Measurements from ENCODE around the gene HOXC6. TPM values are rescaled to one million over a fixed set of nuclear protein-coding genes. Genes with fewer than 3 reads are reported as not detected.

HOXC6 gene
- total RNA-seq, 2 experiments from 2014 or later: not detected

GRCh38 chr12:53990311-53991076 is 37.7 kb upstream of the HOXC6 start:
- CTCF ChIA-PET: interaction anchor here (1.2 to 1.3 kb wide), 2 partner anchors 11 to 15 kb away, joined by 4 to 5 read pairs; no protein-coding TSS in a partner anchor
- Mint-ChIP-seq H3K4me1 (ENCODE audit: low read depth) (peaks cover 41% of the 10 kb centered on the region), H3K9me3 (no peaks in the 10 kb centered on the region), H3K4me3 (no peak overlapping the region), H3K27ac (no peak overlapping the region), H3K27me3 (peaks cover 98% of the 10 kb centered on the region), H3K36me3 (ENCODE audit: low read depth) (no peaks in the 10 kb centered on the region)
- no peak for TF ChIP-seq CTCF (IDR thresholded peaks at IDR 0.05)
- Histone ChIP-seq H3K4me3 (ENCODE audit: low read length) (no peak overlapping the region), H3K4me1 (ENCODE audit: insufficient read depth, low read length) (peaks cover 42% of the 10 kb centered on the region), H3K9me3 (ENCODE audit: control insufficient read depth in 1 of 2, insufficient read depth in 1 of 2, low read length in 2 of 2) (peaks cover 7 to 51% of the 10 kb centered on the region in 2 experiments), H3K27ac (ENCODE audit: low read depth in 1 of 2, low read length in 2 of 2) (no peak overlapping the region), H3K36me3 (ENCODE audit: insufficient read depth, low read length) (no peaks in the 10 kb centered on the region), H3K27me3 (ENCODE audit: control insufficient read depth in 1 of 2, insufficient read depth in 2 of 2, low read length in 2 of 2) (peaks cover 98 to 100% of the 10 kb centered on the region in 2 experiments)
- POLR2A ChIA-PET: no interaction called here
- no peak for ATAC-seq (ENCODE audit: poor library complexity)
- intact Hi-C loops (cut with DNase I, micrococcal nuclease): no loop called here
- DNase-seq: no peak

GRCh38 chr12:53991077-53991460 is 37.2 kb upstream of the HOXC6 start:
- CTCF ChIA-PET: interaction anchor here (1.2 to 1.3 kb wide), 2 partner anchors 12 to 15 kb away, joined by 4 to 5 read pairs; no protein-coding TSS in a partner anchor
- POLR2A ChIA-PET: no interaction called here
- H3K36me3 ChIP-seq (ENCODE audit: insufficient read depth, low read length): no peaks in the 10 kb centered on the region
- H3K4me1 Mint-ChIP-seq (ENCODE audit: low read depth): peaks cover 45% of the 10 kb centered on the region
- peaks cover 98 to 100% of the 10 kb centered on the region in 2 experiments for H3K27me3 ChIP-seq (ENCODE audit: control insufficient read depth in 1 of 2, insufficient read depth in 2 of 2, low read length in 2 of 2)
- H3K27me3 Mint-ChIP-seq: peaks cover 100% of the 10 kb centered on the region
- H3K36me3 Mint-ChIP-seq (ENCODE audit: low read depth): no peaks in the 10 kb centered on the region
- no peaks in the 10 kb centered on the region for H3K9me3 Mint-ChIP-seq
- H3K27ac Mint-ChIP-seq: no peak overlapping the region
- H3K4me3 Mint-ChIP-seq: no peak overlapping the region
- no peak for ATAC-seq (ENCODE audit: poor library complexity)
- TF ChIP-seq CTCF (IDR thresholded peaks at IDR 0.05): no peak
- H3K9me3 ChIP-seq (ENCODE audit: control insufficient read depth in 1 of 2, insufficient read depth in 1 of 2, low read length in 2 of 2): peaks cover 7 to 50% of the 10 kb centered on the region in 2 experiments
- H3K4me1 ChIP-seq (ENCODE audit: insufficient read depth, low read length): peaks cover 42% of the 10 kb centered on the region
- no peak for DNase-seq
- intact Hi-C loops (cut with DNase I, micrococcal nuclease): no loop called here
- no peak overlapping the region for H3K27ac ChIP-seq (ENCODE audit: low read depth in 1 of 2, low read length in 2 of 2)
- H3K4me3 ChIP-seq (ENCODE audit: low read length): no peak overlapping the region

GRCh38 chr12:53992377-53992889 is 35.8 kb upstream of the HOXC6 start:
- CTCF ChIA-PET: interaction anchor here (0.8 to 1.2 kb wide), 4 partner anchors 12 to 216 kb away, joined by 3 read pairs; no protein-coding TSS in a partner anchor
- ATAC-seq (ENCODE audit: poor library complexity) (no peak), DNase-seq (no peak)
- Histone ChIP-seq H3K27me3 (ENCODE audit: control insufficient read depth in 1 of 2, insufficient read depth in 2 of 2, low read length in 2 of 2) (peaks cover 98 to 100% of the 10 kb centered on the region in 2 experiments), H3K4me1 (ENCODE audit: insufficient read depth, low read length) (peaks cover 51% of the 10 kb centered on the region), H3K4me3 (ENCODE audit: low read length) (no peak overlapping the region), H3K9me3 (ENCODE audit: control insufficient read depth in 1 of 2, insufficient read depth in 1 of 2, low read length in 2 of 2) (peaks cover 2 to 59% of the 10 kb centered on the region in 2 experiments), H3K36me3 (ENCODE audit: insufficient read depth, low read length) (no peaks in the 10 kb centered on the region), H3K27ac (ENCODE audit: low read depth in 1 of 2, low read length in 2 of 2) (no peak overlapping the region)
- Mint-ChIP-seq H3K4me1 (ENCODE audit: low read depth) (peaks cover 57% of the 10 kb centered on the region), H3K36me3 (ENCODE audit: low read depth) (no peaks in the 10 kb centered on the region), H3K9me3 (no peaks in the 10 kb centered on the region), H3K27ac (no peak overlapping the region), H3K4me3 (no peak overlapping the region), H3K27me3 (peaks cover 100% of the 10 kb centered on the region)
- intact Hi-C loops (cut with DNase I, micrococcal nuclease): no loop called here
- TF ChIP-seq CTCF (IDR thresholded peaks at IDR 0.05): no peak
- POLR2A ChIA-PET: no interaction called here

Measured in CD4-positive, alpha-beta T cell (primary cell).